ENCODE measurements around the gene MEIOC. TPM values are rescaled to one million over a fixed set of nuclear protein-coding genes. Genes with fewer than 3 reads are reported as not detected.

MEIOC gene
- total and polyA plus RNA-seq, 2 of the 4 experiments (the other 2 are of a cell fraction): 0.27 to 0.36 TPM

GRCh38 chr17:44661835-44662234 is 5.6 kb downstream of the MEIOC start:
- H3K4me1 ChIP-seq (ENCODE audit: control insufficient read depth, insufficient read depth, low read length): no peaks in the 10 kb centered on the region

More at GRCh38 chr17:44661835-44662234, 5.6 kb downstream of the MEIOC start:
- no peak overlapping the region for H4K8ac ChIP-seq (ENCODE audit: low read depth in 2 of 2, low read length in 2 of 2)
- no peak overlapping the region for H4K91ac ChIP-seq (ENCODE audit: insufficient read depth, low read depth, low read length)
- H3K14ac ChIP-seq (replicated peaks; ENCODE audit: low read depth, low read length): no peak overlapping the region
- no peak overlapping the region for H2BK120ac ChIP-seq (ENCODE audit: low read depth, low read length)
- H2BK20ac ChIP-seq (ENCODE audit: low read depth, low read length): no peak overlapping the region
- H3K27ac ChIP-seq (ENCODE audit: insufficient read depth, low read length): no peak overlapping the region
- H2BK15ac ChIP-seq (ENCODE audit: low read depth, low read length): no peak overlapping the region
- POLR2A ChIA-PET (ENCODE audit: unreplicated experiment): interaction anchor here (0.7 kb wide), 1 partner anchor 114 kb away, joined by 3 read pairs; no protein-coding TSS in a partner anchor
- no peak overlapping the region for H4K5ac ChIP-seq (ENCODE audit: low read depth, low read length)
- H3K4me3 ChIP-seq (ENCODE audit: insufficient read depth, low read depth, low read length): no peak overlapping the region
- H3K23ac ChIP-seq (ENCODE audit: low read depth, low read length): no peak overlapping the region
- DNase-seq: no peak
- no CpG with 5 or more reads among the region's 2 CpGs for WGBS, 2 experiments (ENCODE audit: extremely low coverage in 2 of 2, insufficient read length in 1 of 2)
- TF ChIP-seq BHLHE40 (IDR thresholded peaks at IDR 0.05; ENCODE audit: low read depth, low read length) (no peak), MAFK (IDR thresholded peaks at IDR 0.05; ENCODE audit: low read depth, low read length) (no peak), MXI1 (IDR thresholded peaks at IDR 0.05; ENCODE audit: borderline replicate concordance, low read depth, low read length) (no peak), CEBPB (IDR thresholded peaks at IDR 0.05; ENCODE audit: low read depth, low read length) (no peak), RAD21 (IDR thresholded peaks at IDR 0.05; ENCODE audit: low read length) (no peak), SMC3 (IDR thresholded peaks at IDR 0.05; ENCODE audit: low read depth, low read length) (no peak), RCOR1 (IDR thresholded peaks at IDR 0.05; ENCODE audit: insufficient replicate concordance, low read length) (no peak), NFE2L2 (IDR thresholded peaks at IDR 0.05; ENCODE audit: low read depth, low read length) (no peak), POLR2A (IDR thresholded peaks at IDR 0.05; ENCODE audit: low read depth, low read length) (no peak), MAZ (IDR thresholded peaks at IDR 0.05; ENCODE audit: borderline replicate concordance, low read depth, low read length) (no peak), FOS (IDR thresholded peaks at IDR 0.05; ENCODE audit: low read depth, low read length) (no peak), CHD1 (IDR thresholded peaks at IDR 0.05; ENCODE audit: low read depth, low read length) (no peak), ELK1 (IDR thresholded peaks at IDR 0.05; ENCODE audit: borderline replicate concordance, low read depth, low read length) (no peak), RFX5 (IDR thresholded peaks at IDR 0.05; ENCODE audit: low read depth, low read length) (no peak)
- TF ChIP-seq, protein P1, sequence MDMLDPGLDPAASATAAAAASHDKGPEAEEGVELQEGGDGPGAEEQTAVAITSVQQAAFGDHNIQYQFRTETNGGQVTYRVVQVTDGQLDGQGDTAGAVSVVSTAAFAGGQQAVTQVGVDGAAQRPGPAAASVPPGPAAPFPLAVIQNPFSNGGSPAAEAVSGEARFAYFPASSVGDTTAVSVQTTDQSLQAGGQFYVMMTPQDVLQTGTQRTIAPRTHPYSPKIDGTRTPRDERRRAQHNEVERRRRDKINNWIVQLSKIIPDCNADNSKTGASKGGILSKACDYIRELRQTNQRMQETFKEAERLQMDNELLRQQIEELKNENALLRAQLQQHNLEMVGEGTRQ (IDR thresholded peaks at IDR 0.05; ENCODE audit: low read depth, low read length): no peak
- TF ChIP-seq, protein P2, sequence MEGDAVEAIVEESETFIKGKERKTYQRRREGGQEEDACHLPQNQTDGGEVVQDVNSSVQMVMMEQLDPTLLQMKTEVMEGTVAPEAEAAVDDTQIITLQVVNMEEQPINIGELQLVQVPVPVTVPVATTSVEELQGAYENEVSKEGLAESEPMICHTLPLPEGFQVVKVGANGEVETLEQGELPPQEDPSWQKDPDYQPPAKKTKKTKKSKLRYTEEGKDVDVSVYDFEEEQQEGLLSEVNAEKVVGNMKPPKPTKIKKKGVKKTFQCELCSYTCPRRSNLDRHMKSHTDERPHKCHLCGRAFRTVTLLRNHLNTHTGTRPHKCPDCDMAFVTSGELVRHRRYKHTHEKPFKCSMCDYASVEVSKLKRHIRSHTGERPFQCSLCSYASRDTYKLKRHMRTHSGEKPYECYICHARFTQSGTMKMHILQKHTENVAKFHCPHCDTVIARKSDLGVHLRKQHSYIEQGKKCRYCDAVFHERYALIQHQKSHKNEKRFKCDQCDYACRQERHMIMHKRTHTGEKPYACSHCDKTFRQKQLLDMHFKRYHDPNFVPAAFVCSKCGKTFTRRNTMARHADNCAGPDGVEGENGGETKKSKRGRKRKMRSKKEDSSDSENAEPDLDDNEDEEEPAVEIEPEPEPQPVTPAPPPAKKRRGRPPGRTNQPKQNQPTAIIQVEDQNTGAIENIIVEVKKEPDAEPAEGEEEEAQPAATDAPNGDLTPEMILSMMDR (conservative IDR thresholded peaks at IDR 0.05; ENCODE audit: low read depth, low read length): no peak
- BruUV-seq (replicated peaks): no TSS peak
- H2AK9ac ChIP-seq (replicated peaks; ENCODE audit: low read depth, low read length, poor library complexity): no peak overlapping the region
- intact Hi-C loops (cut with micrococcal nuclease) (no loop called here), in situ Hi-C loops (cut with MboI; ENCODE audit: low sequenced_read_pairs) (no loop called here), dilution Hi-C loops (cut with HindIII; ENCODE audit: low sequenced_read_pairs, unreplicated experiment) (no loop called here)
- H3K9me3 ChIP-seq (ENCODE audit: control insufficient read depth, insufficient read depth, low read length): peaks cover 2% of the 10 kb centered on the region; the same call in 1 of the 2 replicates
- no peaks in the 10 kb centered on the region for H3K9me1 ChIP-seq (ENCODE audit: insufficient read depth, low read length)
- peaks cover 6% of the 10 kb centered on the region for H3K27me3 ChIP-seq (ENCODE audit: control insufficient read depth, insufficient read depth, low read length)
- no peak overlapping the region for H3K56ac ChIP-seq (ENCODE audit: extremely low read depth, insufficient read depth, low read length)
- no peak overlapping the region for H3K4ac ChIP-seq (ENCODE audit: low read depth, low read length)
- H3K18ac ChIP-seq (ENCODE audit: low read depth, low read length): no peak overlapping the region
- no peaks in the 10 kb centered on the region for H3K79me1 ChIP-seq (ENCODE audit: low read depth in 1 of 2, low read length in 2 of 2)
- no peak overlapping the region for H2AFZ ChIP-seq (replicated peaks; ENCODE audit: low read length, poor library complexity)
- CTCF ChIA-PET: no interaction called here
- H3K36me3 ChIP-seq (ENCODE audit: control insufficient read depth, insufficient read depth, low read length): no peaks in the 10 kb centered on the region
- H2BK5ac ChIP-seq (ENCODE audit: low read depth, low read length, poor library complexity, severe bottlenecking): no peak overlapping the region
- no peak for ATAC-seq (ENCODE audit: low read depth)
- no peaks in the 10 kb centered on the region for H4K20me1 ChIP-seq (ENCODE audit: insufficient read depth, low read length)
- no peak overlapping the region for H3K4me2 ChIP-seq (ENCODE audit: low read depth, low read length)
- no peak overlapping the region for H2AK5ac ChIP-seq (ENCODE audit: low read depth, low read length)
- H3K9ac ChIP-seq (ENCODE audit: low read depth, low read length): no peak overlapping the region

All from IMR-90 (cell line).